HG03175 (cell line): ENCODE data around the gene TAPBP.

Experiments
- ATAC-seq: cut with Tn5 transposase; IDR thresholded peaks from one replicate; pipeline ENCODE4 v1.9.1; 2021; ENCODE audit warnings: mild to moderate bottlenecking, moderate library complexity; ENCODE audit not compliant: unreplicated experiment

The TAPBP gene

GRCh38 chr6:33249732-33250630 lies 63.9 kb downstream of the TAPBP start:
- ATAC-seq, result no peak
